Activated CD4-positive, alpha-beta T cell treated with anti-CD3 and anti-CD28 coated beads, Interleukin-2, amount 50 U/mL, for 24 hours (primary cell): ENCODE results near the gene ASTN2.
"Not testable (repeated sequence)": the region's sequence is repeated elsewhere in the genome, so short reads cannot be mapped to it uniquely, and the experiment has no call there.

ENCODE experiments used
- DNase-seq, 2 donors: peaks; one replicate each; pipeline ENCODE4 v3.0.0-alpha.2; 2020; ENCODE audit warnings: low read depth in 1 of 2, low spot score in 1 of 2

Gene ASTN2

DNA sequence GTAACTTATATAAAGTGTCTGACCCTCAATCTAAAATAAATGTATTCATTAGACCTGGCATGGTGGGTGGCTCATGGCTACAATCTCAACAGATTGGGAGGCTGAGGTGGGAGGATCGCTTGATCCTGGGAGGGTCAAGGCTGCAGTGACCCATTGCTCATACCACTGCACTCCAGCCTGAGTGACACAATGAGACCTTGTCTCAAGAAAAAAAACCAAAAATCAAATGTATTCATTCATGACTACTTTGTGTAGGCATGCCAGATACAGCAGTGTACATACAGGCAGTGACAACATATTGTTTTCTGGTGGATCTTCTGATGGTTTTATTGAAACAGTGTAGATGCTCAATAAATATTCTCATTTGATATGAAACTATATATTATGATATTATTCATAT, 526.8 kb downstream of the ASTN2 start:
- no peak for DNase-seq

- DNase-seq = no peak
Observed at GRCh38 chr9:116883676-116884075, 531.2 kb downstream of the ASTN2 start.

- no peak for DNase-seq
Observed at GRCh38 chr9:116877072-116877471, 537.8 kb downstream of the ASTN2 start.

GRCh38 chr9:116875576-116875975, 539.3 kb downstream of the ASTN2 start:
- DNase-seq = no peak

- no peak for DNase-seq
Observed at GRCh38 chr9:116873937-116874914, 540.6 kb downstream of the ASTN2 start.

DNA sequence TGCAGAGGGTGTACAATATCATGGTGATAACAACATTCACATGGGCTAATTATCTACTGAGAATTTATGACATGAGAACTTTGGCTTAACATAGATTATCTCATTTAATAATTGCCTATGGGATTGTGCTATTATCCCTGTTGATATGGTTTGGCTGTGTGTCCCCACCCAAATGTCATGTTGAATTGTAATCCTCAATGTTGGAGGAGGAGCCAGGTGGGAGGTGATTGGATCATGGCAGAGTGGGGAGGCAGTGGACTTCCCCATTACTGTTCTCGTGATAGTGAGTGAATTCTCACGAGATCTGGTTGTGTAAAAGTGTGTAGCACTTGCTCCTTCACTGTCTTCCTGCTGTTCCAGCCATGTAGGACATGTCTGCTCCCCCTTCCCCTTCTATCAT, 541.4 kb downstream of the ASTN2 start:
- no peak for DNase-seq

GRCh38 chr9:116870566-116870965, 544.3 kb downstream of the ASTN2 start:
- no peak for DNase-seq

GRCh38 chr9:116868201-116868600, 546.7 kb downstream of the ASTN2 start:
- no peak for DNase-seq

DNA sequence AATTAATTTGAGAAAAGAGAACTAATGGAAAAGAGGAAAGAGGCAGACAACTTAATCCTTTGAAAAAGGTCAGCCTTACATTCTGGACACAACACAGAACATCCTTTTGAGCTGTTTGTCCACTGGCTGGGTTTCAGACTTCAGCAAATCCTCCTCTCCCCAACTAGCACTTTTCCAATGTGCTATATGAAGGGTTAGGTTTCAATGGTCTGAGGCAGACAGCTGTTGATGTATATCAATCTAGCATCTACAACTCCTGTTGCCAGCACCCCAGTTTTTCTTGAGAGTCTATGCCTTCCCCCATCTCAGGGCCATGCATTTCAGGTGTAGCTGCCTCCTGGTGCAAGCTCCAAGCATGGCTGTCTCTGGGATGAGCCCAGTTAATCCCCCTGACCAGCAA, 553.5 kb downstream of the ASTN2 start:
- no peak for DNase-seq

GRCh38 chr9:116860509-116861120, 554.2 kb downstream of the ASTN2 start:
- DNase-seq = no peak

DNA sequence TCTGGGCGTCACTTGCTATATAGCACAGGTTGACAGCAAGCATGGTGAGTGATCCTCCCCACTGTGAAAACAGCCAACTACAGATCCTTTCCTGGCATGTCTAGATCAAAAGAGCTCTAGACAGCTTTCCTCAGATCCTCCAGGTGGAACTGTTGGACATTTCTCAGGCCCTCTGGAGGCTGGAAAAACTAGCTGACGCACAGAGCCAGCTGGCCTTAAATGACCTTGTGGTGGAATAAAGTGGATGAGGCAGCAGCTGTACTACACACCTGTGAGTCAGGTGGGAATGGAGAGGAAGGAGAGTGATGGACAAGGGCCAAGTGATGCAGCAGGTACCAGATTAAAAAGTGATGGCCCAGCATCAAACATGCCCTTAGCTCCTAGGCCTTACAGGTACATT, 555.1 kb downstream of the ASTN2 start:
- no peak for DNase-seq

GRCh38 chr9:116857321-116857720, 557.5 kb downstream of the ASTN2 start:
- no peak for DNase-seq

DNA sequence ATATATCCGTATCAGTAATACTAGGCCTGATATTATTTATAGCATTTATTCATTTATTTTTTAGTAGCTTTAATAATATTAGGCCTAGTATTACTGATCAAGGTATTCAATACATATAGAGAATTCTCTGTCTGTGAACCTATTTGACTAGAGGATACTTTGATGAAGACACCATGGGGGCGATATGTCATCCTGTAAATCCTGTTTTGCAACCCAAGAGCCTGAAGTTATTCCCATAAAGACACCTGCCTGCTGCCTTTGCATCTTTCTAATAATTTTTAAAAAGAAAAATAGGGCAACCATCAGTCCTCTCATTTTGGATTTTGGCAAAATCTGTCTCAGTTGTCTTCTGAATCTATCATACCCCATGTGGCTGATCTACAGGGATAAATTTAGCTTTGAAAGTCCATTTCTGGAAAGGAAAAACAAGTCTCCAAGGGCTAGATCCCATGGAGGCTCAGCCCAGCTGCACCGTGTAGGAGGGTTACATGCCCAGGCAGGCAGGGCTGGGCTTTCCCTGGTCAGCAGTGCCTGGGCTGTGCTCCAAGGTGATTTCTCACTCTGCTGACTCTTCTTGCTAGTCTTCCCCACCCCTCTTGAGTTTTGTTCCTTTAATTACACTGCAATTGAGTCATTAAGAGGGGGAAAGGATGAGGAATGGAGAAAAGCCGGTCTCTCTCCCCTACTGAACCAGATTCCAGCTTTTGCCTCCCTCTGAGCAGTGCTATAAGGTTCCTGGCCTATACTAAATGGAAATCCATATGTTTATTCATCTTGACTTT, 558.8 kb downstream of the ASTN2 start:
- DNase-seq = no peak

DNA sequence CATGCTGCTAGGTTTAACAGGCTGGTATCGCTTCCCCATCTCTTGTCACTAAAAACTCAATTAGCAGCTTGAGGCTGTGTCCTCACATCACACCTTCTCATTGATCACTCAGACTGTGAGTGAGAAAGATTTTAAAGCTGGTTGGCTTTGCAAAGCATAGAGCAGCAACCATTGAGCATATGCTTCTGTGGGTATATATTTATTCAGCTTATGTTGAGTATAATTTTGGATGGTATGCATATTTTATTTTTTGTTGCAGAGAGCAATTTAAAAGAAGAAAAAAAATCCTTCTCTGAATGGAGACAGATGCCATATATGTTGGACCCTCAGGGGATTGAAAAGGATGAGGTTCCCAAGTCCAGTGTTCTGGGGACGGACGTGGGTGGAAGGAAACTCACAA, 565.1 kb downstream of the ASTN2 start:
- no peak for DNase-seq

- no peak for DNase-seq
Observed at GRCh38 chr9:116844621-116845020, 570.2 kb downstream of the ASTN2 start.

DNA sequence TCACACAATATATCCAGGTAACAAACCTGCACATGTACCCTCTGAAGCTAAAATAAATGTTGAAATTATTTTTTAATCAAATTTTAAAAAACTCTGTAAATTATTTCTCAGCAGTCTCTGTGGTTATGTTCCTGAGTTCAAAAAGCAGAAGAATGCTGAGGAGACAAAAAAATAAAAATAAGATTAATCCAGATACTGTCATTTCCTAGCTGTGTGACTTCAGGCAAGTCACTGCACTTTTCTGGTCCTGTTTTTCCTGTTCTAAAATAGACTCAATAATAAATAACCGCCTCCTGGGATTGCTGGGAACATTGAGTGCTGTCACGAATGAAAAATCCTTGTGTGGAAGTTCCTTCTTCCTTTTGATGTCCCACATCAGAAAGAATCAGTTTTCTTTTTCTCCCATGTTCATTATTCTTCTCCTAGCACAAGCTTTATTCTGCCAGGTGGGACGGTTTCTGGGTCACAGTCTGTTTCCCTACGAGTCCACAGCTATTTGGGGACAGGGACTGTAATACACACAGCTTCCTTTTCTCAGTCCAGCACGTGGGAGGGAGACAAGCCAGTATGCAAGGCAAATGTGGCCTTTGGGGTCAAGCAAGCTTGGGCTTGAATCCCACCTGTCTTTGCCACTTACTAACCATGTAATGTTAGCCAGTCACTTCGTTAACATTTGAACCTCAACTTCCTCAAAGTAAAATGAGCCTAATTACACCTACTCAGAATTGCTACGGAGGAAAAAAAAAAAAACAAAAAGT, 570.8 kb downstream of the ASTN2 start:
- no peak for DNase-seq

DNA sequence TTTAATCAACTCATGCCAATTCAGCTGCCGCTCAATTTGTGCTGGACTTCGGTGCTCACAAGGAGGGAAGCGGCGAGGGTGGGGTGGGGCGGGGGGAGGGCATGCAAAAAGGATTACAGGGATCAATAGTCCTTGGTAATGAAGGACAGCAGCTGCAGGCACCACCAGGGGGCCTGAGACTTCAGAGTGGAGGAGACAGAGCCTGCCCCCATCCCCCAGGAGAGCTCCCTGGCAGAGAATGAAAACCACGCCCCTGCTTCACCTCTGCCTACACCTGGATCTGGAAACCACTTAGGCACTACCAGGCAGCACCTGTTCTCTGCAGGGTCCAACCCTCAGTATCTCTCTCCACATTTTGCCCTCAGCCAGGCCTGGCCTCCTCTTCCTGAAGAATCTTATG, 572.2 kb downstream of the ASTN2 start:
- no peak for DNase-seq

DNA sequence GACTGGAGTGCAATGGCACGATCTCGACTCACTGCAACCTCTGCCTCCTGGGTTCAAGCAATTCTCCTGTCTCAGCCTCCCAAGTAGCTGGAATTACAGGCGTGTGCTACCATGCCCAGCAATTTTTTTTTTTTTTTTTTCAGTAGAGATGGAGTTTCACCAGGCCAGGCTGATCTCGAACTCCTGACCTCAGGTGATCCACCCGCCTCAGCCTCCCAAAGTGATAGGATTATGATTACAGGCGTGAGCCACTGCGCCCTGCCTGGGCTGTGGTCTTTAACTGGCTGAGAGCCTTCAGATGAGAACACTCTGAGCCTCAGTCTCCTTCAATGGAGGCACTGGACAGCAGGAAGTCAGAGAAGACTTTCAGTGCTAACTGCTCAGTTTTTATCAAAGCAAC, 576.4 kb downstream of the ASTN2 start:
- not testable (repeated sequence) for DNase-seq

DNA sequence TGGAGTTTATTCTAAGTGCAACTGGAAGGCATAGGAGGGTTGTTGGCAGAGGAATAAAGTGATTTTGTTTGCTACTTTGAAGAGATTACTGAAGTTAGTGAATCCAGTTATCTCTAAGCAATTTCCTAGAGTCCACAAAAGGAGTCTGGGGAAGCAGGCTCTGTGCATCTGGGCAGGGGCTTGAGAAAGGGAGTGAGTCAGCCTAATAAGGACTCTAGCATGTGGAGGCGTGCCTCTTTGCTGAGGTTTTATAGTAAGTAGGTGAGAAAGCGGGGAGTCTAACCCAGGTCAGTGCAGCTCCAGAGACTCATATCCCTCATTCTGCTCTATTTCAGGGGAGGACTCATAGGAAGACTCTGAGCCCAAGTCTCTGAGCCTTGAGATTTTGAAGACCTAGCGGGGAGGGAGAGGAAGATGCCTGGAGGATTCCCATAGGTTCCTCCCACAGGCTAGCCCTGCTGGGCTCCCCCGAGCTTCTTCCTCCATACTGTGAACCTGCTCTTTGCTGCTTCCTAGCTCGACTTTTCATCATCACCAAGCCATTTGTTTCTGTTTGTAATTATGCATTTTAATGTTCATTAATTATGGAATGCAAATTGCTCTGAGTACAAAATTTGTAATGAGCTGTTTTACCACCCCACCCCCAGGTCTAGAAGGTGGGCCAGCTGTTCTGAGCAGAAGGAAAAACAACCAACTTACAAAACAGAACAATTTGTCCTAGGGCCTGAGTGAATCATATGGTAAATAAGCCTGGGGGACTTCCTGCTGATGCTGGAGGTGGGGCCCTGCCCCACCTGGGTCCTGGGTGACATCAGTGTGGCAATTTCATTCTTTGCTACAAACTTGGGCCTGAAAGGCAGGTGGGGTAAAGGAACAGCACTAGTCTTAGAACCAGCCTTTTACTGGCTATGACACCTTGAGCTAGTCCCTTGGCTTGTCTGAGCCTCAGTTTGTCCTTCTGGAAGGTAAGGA, 577.6 kb downstream of the ASTN2 start:
- DNase-seq = no peak

GRCh38 chr9:116830321-116830720, 584.5 kb downstream of the ASTN2 start:
- not testable (repeated sequence) for DNase-seq
